Activated CD4-positive, alpha-beta T cell treated with anti-CD3 and anti-CD28 coated beads, Interleukin-2, Interleukin-6, amounts not matched to agents 100 ng/mL and 50 ng/mL, durations not matched to agents 16 hours and 8 hours (primary cell): ENCODE measurements around the gene HIGD1C.
"Not testable (repeated sequence)": the region's sequence is repeated elsewhere in the genome, so short reads cannot be mapped to it uniquely, and the experiment has no call there.

Experiments used
- DNase-seq: peaks from one replicate; pipeline ENCODE4 v3.0.0-alpha.2; 2020

HIGD1C gene

GRCh38 chr12:50952510-50952909 lies at the start of gene HIGD1C:
Gene HIGD1C (plus strand): TSS chr12:50952544. CDS start chr12:50953999, 1,455 bp downstream.
- DNase-seq = no peak

DNA sequence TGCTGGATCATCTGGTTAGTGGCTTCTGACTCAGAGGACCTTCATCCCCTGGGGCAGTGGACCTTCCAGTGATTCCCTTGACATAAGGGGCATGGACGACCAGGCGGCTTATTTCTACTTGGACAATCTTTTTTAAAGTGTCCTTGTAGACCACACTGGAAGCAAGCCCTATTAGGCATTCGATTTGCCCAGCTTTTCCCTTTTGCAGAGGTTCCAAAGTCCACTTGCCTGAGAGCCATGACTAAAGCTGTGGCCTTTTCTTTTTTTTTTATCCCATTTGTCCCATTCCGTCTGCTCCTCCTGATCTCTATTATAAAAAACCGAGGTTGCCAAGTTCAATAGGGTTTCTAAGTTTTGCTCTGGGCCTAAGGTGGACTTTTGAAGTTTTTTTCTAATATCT lies 43.9 kb upstream of the HIGD1C start:
- not testable (repeated sequence) for DNase-seq

DNA sequence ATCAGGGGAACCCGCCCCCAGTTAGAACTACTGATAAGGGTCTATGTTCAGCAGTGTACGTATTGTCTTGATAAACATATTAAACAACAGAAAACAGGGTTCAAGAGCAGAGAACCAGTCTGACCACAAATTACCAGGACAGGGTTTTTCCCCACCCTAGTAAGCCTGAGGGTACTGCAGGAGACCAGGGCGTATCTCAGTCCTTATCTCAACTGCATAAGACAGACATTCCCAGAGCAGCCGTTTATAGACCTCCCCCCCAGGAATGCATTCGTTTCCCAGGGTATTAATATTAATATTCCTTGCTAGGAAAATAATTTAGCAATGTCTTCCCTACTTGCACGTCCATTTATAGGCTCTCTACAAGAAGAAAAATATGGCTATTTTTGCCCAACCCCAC lies 40.0 kb upstream of the HIGD1C start:
- not testable (repeated sequence) for DNase-seq

- no peak for DNase-seq
These were observed 39.1 kb upstream of the HIGD1C start for GRCh38 chr12:50913224-50913623.

- DNase-seq = no peak
These were observed 37.4 kb upstream of the HIGD1C start for GRCh38 chr12:50914872-50915484.

GRCh38 chr12:50916292-50916691 lies 36.1 kb upstream of the HIGD1C start:
- no peak for DNase-seq

DNA sequence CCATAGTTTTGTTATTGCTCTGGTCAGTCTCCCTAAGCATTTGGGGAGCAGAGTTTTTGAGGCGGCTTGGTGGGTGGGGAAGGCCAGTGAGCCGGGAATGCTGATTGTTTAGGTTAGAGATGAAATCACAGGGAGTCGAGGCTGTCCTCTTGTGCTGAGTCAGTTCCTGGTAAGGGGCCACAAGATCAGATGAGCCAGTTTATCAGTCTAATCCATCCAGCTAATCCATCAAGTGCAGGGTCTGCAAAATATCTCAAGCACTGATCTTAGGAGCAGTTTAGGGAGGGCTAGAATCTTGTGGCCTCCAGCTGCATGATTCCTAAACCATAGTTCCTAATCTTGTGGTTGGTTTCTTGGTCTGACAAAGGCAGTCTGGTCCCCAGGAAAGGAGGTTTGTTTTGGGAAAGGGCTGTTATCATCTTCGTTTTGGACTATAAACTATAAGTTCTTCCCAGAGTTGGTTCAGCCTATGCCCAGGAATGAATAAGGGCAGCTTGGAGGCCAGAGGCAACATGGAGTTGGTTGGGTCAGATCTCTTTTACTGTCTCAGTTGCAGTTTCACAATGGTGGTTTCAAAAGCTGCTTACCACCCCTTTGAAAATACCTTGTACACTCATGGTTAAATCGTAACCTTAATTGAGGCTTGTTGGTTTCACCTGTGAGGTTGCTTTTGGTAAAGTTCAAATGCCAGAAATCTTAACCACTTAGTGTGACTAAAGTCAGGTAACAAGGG lies 33.6 kb upstream of the HIGD1C start:
- DNase-seq = no peak

DNA sequence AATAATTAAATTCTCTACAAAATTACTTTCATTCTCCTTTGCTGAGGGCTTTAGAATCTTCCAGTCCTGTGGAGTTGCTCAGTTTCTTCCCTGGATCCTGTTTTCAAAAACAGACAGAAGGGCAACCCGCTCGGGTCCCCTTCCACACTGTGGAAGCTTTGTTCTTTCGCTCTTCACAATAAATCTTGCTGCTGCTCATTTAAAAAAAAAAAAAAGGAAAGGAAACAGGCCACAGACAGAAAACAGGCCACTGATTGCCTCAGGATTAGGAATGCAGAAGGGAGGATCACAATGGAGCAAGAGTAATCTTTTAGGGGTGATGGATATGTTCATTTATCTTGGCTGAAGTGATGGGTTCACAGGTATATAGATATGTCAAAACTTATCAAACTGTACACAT lies 29.5 kb upstream of the HIGD1C start:
- no peak for DNase-seq

- DNase-seq = no peak
These were observed 28.8 kb upstream of the HIGD1C start for GRCh38 chr12:50923361-50924130.

DNA sequence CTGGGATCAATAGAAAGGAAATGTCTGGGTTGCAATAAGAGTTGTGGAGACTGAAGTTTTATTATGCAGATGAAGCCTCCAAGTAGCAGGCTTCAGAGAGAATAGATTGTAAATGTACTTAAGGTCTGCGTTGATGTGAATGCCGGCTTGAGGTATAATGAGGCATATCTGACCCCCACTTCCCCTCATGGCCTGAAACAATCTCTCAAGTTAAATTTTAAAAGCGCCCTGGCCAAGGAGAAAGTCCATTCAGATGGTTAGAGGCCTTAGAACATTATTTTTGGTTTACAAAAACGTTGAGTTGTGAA lies 28.3 kb upstream of the HIGD1C start:
- no peak for DNase-seq

DNA sequence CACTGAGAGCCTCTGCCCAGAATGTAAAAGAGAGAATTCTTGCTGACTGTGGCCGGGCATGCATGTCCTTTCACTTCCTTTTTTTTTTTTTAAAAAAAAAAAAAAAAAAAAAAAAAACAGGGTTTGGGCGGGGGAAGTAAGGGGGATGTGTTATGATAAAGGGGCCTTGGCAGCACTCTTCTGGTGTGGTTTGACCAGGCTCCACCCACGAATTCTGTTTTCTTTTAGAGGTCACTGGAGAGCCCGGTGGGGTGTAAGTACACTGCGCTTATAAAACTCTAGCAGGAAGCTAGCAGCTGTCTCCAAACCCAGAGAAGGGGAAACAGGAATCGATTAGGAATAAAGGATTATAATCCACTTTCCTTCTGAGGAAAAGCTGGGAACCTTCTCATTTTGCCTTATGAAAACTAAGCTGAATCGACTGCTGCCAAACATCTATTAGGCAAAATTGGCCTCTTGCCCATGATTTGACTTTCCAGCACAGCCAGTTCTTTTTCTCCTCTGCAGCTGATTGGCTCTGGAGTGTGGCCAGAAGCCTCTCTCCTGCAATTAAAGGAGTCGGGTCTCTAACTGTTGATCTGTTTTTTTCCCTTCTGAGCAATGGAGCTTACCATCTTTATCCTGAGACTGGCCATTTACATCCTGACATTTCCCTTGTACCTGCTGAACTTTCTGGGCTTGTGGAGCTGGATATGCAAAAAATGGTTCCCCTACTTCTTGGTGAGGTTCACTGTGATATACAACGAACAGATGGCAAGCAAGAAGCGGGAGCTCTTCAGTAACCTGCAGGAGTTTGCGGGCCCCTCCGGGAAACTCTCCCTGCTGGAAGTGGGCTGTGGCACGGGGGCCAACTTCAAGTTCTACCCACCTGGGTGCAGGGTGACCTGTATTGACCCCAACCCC lies 27.7 kb upstream of the HIGD1C start:
- peak; percentile 7 for DNase-seq

- DNase-seq = no peak
These were observed 27.0 kb upstream of the HIGD1C start for GRCh38 chr12:50925342-50925651.

DNA sequence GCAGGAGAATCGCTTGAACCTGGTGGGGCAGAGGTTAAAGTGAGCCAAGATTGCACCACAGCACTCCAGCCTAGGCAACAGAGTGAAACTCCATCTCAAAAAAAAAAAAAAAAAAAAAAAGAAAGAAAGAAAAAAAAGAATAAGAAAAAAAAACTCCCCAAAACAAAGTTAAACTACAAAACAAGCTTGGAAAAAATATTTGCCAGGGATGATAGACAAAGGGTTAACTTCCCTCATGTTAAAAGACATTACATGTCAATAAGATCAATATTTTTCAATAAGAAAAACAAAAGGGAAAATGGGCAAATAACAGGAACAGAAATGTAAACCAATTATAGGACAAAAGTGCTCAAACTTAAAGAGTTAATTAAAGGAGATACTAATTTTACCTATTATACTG lies 26.4 kb upstream of the HIGD1C start:
- no peak for DNase-seq

- no peak for DNase-seq
These were observed 25.9 kb upstream of the HIGD1C start for GRCh38 chr12:50926415-50926814.

DNA sequence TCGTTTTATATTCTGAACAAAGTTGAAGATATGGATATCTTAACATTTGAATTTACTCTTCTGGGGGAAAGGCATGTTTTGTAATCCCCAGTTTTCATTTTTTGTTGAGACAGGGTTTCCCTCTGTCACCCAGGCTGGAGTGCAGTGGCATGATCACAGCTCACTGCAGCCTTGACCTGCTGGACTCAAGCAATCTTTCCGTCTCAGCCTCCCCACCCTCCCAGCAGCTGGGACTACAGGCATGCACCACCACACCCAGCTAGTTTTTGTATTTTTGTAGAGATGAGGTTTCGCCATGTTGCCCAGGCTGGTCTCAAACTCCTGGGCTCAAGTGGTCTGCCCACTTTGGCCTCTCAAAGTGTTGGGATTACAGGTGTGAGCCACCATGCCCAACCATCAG lies 25.4 kb upstream of the HIGD1C start:
- not testable (repeated sequence) for DNase-seq

- no peak for DNase-seq
These were observed 25.0 kb upstream of the HIGD1C start for GRCh38 chr12:50927356-50927755.

- no peak for DNase-seq
These were observed 24.5 kb upstream of the HIGD1C start for GRCh38 chr12:50927766-50928224.

GRCh38 chr12:50928392-50928791 lies 24.0 kb upstream of the HIGD1C start:
- no peak for DNase-seq

- no peak for DNase-seq
These were observed 22.5 kb upstream of the HIGD1C start for GRCh38 chr12:50929831-50930230.

- peak; percentile 16 for DNase-seq
These were observed 21.9 kb upstream of the HIGD1C start for GRCh38 chr12:50930477-50930876.

- DNase-seq = peak; percentile 13
These were observed 19.5 kb upstream of the HIGD1C start for GRCh38 chr12:50932787-50933280.

DNA sequence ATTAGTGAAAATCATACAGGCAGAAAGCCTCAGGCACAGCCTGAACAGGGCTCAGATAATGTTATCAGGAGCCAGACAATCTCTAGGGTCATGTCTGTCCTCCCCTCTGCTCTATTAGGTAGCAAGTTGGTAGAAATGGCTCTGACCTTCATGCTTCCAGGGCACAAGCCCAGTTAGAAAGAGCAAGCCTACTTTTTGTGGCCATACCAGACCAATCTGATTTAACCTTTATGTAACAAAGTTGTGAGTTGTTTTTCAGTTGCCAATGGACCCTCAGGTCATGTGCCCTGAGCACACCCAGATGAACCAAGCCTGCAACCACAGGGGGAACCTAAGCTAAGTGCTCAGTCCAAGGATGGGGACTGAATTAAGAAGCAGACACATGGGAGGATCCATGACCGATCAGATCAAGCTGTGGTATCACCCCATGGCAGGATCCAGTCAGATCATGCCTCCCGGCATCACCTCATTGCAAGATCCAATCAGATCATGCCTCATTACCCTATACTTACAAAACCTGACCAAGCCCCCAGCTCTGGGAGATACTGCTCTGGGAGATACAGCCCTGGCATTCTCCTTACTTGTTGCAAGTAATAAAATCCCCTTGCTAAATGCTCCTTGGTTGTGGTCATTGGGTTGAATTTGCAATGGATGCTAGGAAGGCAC lies 18.8 kb upstream of the HIGD1C start:
- DNase-seq = no peak
